GM12891 (cell line): ENCODE data around the gene PSG1. TPM values are rescaled to one million over a fixed set of nuclear protein-coding genes. Genes with fewer than 3 reads are reported as not detected.
"Not testable (repeated sequence)": the region's sequence is repeated elsewhere in the genome, so short reads cannot be mapped to it uniquely, and the experiment has no call there.

ENCODE experiments used
- DNase-seq: peaks from one replicate; pipeline ENCODE4 v3.0.0; 2011; ENCODE audit warnings: low spot score; ENCODE audit not compliant: insufficient read length
- FAIRE-seq: peaks from 2 replicates; lab custom pipeline; 2011; peaks lifted over from hg19 to GRCh38; lab: Jason Lieb, UNC
- PAX5 ChIP-seq: IDR thresholded peaks from 2 replicates; pipeline ENCODE4 v1.6.1; 2011; ENCODE audit warnings: low read length, moderate library complexity, mild to moderate bottlenecking; ENCODE audit not compliant: insufficient read depth, severe bottlenecking
- POLR2A ChIP-seq: IDR thresholded peaks from 2 replicates; pipeline ENCODE4 v1.6.1; 2011; ENCODE audit warnings: low read depth, low read length, control low read depth
- POLR2AphosphoS5 ChIP-seq: IDR thresholded peaks from 2 replicates; pipeline ENCODE4 v1.6.1; 2011; ENCODE audit warnings: low read depth, low read length, control low read depth
- POU2F2 ChIP-seq: IDR thresholded peaks from 2 replicates; pipeline ENCODE4 v1.6.1; 2011; ENCODE audit warnings: low read depth, mild to moderate bottlenecking, control low read depth, low read length, moderate library complexity
- SPI1 ChIP-seq: IDR thresholded peaks from 2 replicates; pipeline ENCODE4 v1.6.1; 2011; ENCODE audit warnings: low read depth, low read length, control low read depth
- TAF1 ChIP-seq: IDR thresholded peaks from 2 replicates; pipeline ENCODE4 v1.6.1; 2011; ENCODE audit warnings: low read depth, low read length, control low read depth
- polyA plus RNA-seq: library from polyadenylated mRNA; unstranded; fragments of >200 nt; gene quantifications from one replicate; pipeline ENCODE4 v1.2.1, GENCODE V29; 2012; ENCODE audit warnings: low read depth, missing spikeins, inconsistent platforms; ENCODE audit not compliant: missing spikeins

PSG1 gene
- not detected for polyA plus RNA-seq

DNA sequence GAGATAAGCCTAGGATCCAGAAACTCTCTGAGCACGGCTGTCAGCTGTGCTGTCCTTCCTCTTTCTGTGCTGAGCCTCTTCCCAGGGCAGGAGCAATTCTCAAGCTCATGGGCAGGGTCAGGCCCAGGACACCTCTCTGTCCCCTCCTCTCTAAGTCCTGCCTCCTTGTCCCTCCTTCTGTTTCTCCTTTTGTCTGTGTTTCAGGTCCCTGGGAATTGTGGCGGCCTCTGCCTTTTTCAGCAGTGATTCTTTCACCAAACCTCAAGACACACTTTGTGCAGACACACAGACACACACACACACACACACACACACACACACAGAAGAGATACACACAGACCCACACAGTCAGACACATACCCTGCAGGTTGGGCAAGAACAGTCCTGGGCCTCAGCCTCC, at the start of gene PSG1:
PSG1 (minus strand) TSS at position 101 of the 400 bp plus-strand sequence. CDS start 132 bp downstream, outside the sequence.
- FAIRE-seq (no peak), DNase-seq (no peak)
- TF ChIP-seq POU2F2 (no peak), TAF1 (no peak), PAX5 (no peak), POLR2AphosphoS5 (no peak), SPI1 (no peak), POLR2A (no peak)

- DNase-seq = no peak
- no peak for FAIRE-seq
- TF ChIP-seq PAX5 (no peak), TAF1 (no peak), POLR2AphosphoS5 (no peak), POU2F2 (no peak), POLR2A (no peak), SPI1 (no peak)
Measured at GRCh38 chr19:42928896-42929295, 49.4 kb upstream of the PSG1 start.

- FAIRE-seq (no peak), DNase-seq (no peak)
- TF ChIP-seq TAF1 (no peak), POLR2AphosphoS5 (no peak), POLR2A (no peak), PAX5 (no peak), POU2F2 (no peak), SPI1 (no peak)
Measured at GRCh38 chr19:42926781-42927180, 47.3 kb upstream of the PSG1 start.

- not testable (repeated sequence) for FAIRE-seq, DNase-seq
Measured at GRCh38 chr19:42923106-42923505, 43.6 kb upstream of the PSG1 start.

GRCh38 chr19:42920971-42921370, 41.5 kb upstream of the PSG1 start:
- FAIRE-seq, DNase-seq: not testable (repeated sequence)

GRCh38 chr19:42919757-42920079, 40.2 kb upstream of the PSG1 start:
- FAIRE-seq = no peak
- no peak for TF ChIP-seq TAF1
- no peak for TF ChIP-seq POLR2AphosphoS5
- TF ChIP-seq POLR2A = no peak
- TF ChIP-seq POU2F2 = no peak
- TF ChIP-seq SPI1 = no peak
- TF ChIP-seq PAX5 = no peak
- DNase-seq = no peak

DNA sequence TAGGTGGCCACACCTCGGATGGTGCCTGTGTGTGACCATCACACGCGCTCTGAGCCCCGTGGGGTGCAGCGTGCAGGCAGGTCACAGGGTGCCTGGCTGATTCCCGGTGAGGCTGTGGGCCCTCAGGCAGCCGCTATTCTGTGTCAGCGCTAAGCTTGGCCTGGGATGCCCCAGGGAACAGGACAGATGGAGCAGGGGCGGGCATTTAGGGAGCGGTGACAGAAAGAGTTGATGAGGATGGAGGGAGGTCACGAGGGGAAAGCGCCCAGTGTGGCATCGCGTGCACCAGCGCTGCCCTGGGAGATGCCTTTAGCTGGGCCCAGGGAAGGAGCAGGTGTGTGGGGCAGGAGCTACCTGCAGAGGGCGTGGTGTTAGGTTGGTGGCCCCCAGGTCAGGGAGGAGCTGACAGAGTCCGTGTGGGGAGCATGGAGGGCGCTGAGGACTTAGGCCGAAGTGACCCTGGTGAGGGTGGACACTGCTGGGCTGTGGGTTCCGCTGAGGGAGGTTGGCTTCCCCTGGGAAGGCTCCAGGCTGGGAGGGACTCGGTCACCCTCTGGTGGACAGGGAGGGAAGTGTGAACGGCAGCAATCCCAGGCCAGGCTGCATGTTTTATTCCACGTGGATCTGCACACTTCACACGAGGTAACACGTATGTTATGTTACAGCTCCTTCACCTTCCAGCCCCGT, 39.7 kb upstream of the PSG1 start:
- FAIRE-seq = peak; percentile 28

GRCh38 chr19:42918377-42919069, 39.0 kb upstream of the PSG1 start:
- not testable (repeated sequence) for FAIRE-seq

More for the DNA sequence above, 39.7 kb upstream of the PSG1 start:
- not testable (repeated sequence) for DNase-seq

GRCh38 chr19:42917634-42918033, 38.1 kb upstream of the PSG1 start, which contains the start of gene PSG6:
Gene PSG6 (minus strand): TSS chr19:42917894. CDS start chr19:42917792, 102 bp downstream.
- not testable (repeated sequence) for DNase-seq, FAIRE-seq

More at GRCh38 chr19:42918377-42919069, 39.0 kb upstream of the PSG1 start:
- DNase-seq = not testable (repeated sequence)

DNA sequence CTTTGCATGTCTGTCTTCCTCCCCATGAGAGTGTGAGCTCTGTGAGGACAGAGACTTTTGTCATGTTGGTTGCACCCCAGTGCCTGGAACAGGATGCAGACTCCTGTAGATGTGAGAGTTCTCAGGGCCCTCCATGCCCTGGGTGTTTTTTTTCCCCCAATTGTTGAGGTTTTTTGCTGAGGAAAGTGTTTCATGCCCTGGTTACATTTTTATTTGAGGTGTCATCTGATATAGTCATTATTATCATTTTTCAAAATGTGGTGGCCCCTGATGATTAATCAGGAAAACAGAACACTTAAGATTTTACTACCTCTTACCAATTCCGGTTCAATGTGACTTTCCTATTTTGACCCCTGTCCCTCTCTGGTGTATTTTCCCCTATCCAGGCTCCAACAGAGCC, 37.4 kb upstream of the PSG1 start:
- not testable (repeated sequence) for FAIRE-seq, DNase-seq

GRCh38 chr19:42913516-42913915, 34.0 kb upstream of the PSG1 start:
- DNase-seq, FAIRE-seq: not testable (repeated sequence)

DNA sequence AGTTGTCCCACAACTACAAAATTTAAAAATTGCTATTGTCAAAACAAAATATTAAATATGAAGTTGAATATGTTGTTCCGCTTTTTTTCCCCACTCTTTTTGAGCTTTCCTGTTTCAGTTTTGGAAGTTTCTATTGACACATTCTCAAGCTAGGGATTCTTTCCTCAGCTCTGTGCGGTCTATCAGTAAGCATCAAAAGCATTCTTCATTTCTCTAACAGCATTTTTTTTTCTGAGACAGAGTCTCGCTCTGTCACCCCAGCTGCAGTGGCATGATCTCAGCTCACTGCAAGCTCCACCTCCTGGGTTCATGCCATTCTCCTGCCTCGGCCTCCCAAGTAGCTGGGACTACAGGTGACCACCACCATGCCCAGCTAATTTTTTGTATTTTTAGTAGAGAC, 33.4 kb upstream of the PSG1 start:
- FAIRE-seq, DNase-seq: not testable (repeated sequence)

- FAIRE-seq, DNase-seq: not testable (repeated sequence)
Measured at GRCh38 chr19:42911731-42912130, 32.2 kb upstream of the PSG1 start.

- not testable (repeated sequence) for FAIRE-seq, DNase-seq
Measured at GRCh38 chr19:42906162-42906561, 26.6 kb upstream of the PSG1 start.

GRCh38 chr19:42900561-42900960, 21.0 kb upstream of the PSG1 start:
- DNase-seq, FAIRE-seq: not testable (repeated sequence)

GRCh38 chr19:42899674-42900073, 20.2 kb upstream of the PSG1 start:
- FAIRE-seq, DNase-seq: not testable (repeated sequence)

DNA sequence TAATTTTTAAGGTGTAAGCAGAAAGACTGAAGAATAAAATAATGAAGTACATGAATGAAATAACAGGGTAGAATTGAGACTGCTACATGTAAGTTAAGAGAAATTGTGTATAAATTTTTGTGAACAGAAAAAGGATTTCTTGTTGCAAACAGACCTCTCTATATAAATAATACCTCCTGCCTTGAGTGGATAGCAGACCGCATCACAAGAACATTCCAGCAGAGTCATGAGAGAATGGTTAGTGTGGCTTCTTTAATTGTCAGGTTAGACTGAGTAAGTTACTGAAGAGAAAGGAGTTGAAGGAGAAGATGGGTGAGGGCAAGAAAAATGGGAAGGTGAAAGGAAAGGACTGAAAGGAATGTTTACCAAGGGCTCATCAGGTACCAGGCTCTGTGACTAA, 19.6 kb upstream of the PSG1 start:
- not testable (repeated sequence) for DNase-seq, FAIRE-seq

DNA sequence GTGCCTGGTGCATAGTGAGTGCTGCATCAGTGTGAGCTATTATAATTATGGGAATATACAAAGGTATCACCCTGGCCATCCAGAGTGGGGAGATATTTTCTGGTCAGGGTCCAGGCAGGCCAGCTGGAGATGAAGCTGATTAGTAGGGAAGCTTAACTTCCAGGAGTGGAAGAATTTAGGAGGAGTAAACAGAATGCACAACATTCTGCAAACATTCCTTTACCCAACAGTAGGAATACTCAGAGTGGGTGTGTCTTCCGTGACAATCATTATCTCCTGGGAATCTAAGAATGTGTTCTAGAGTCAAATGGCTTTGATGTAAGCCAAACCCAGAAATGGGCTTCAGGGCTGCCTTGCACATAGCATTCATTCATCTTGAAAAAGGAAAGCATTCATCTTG, 19.1 kb upstream of the PSG1 start:
- not testable (repeated sequence) for DNase-seq, FAIRE-seq
